Stimulated activated CD8-positive, alpha-beta memory T cell treated with anti-CD3 and anti-CD28 coated beads, Interleukin-12 subunit alpha, Interleukin-12 subunit beta, amount 100 ng/mL, for 24 hours (primary cell): ENCODE data around the gene RERE.
"Not testable (repeated sequence)": the region's sequence is repeated elsewhere in the genome, so short reads cannot be mapped to it uniquely, and the experiment has no call there.

Experiments used
- DNase-seq: peaks from one replicate; pipeline ENCODE4 v3.0.0-alpha.2; 2020; ENCODE audit errors: extremely low read depth

Gene RERE

GRCh38 chr1:8604041-8604945 lies 213.1 kb downstream of the RERE start:
- no peak for DNase-seq

- no peak for DNase-seq
These were observed 214.2 kb downstream of the RERE start for GRCh38 chr1:8603220-8603616.

GRCh38 chr1:8602471-8603219 lies 214.8 kb downstream of the RERE start:
- no peak for DNase-seq

- DNase-seq: no peak
These were observed 217.1 kb downstream of the RERE start for GRCh38 chr1:8600336-8600735.

GRCh38 chr1:8599646-8600212 lies 217.7 kb downstream of the RERE start:
- DNase-seq: no peak

GRCh38 chr1:8598783-8599182 lies 218.7 kb downstream of the RERE start:
- no peak for DNase-seq

DNA sequence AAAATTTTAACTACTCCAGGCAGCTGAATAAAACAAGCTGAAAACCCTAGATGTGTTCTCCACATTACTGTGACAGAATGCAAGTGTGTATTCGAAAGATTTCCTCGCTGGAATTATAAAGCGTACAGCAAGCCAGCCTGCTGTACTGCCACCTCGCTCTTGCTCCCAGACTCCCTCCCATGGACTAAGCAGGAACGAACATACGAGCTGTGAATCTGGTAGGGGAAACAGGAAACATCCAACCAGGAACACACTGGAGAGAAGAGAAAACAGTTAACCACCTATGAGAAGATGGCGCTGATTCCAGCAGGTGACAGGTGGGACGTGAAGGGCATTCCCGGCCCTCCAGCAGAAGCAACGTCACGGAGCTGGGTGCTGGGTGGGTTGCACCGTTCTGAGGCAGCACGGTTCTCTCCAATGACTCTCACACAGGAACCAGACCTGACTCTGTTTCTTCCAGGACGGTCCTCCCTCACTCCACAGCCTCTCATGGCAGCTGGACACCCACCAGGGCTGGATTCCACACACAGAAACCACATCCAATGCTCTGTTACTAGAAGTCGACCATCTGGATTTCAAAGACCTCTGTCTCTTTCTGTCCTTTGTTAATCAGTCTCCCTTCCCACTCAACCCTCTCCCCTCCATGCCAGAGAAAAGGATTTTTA lies 219.2 kb downstream of the RERE start:
- DNase-seq: no peak

DNA sequence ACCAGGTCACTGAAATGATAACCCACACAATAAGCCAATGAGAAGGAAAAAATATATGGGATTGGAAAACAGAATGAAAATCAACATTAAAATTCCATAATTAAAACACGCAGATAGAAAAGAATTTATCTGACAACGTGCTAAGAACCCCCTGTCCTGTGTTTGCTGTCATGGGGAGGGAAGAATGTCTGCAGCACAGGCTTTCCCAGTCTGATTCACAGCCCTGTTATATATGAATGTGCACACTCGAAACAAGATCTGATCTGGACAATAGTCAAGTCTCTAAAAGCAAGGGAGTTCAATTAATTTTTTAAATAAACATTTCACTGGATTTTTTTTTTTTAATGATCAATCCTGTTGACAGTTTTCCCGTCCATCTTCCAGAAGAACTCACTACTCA lies 220.0 kb downstream of the RERE start:
- DNase-seq: no peak

GRCh38 chr1:8595941-8596340 lies 221.5 kb downstream of the RERE start:
- DNase-seq: no peak

GRCh38 chr1:8595332-8595731 lies 222.1 kb downstream of the RERE start:
- DNase-seq: no peak

DNA sequence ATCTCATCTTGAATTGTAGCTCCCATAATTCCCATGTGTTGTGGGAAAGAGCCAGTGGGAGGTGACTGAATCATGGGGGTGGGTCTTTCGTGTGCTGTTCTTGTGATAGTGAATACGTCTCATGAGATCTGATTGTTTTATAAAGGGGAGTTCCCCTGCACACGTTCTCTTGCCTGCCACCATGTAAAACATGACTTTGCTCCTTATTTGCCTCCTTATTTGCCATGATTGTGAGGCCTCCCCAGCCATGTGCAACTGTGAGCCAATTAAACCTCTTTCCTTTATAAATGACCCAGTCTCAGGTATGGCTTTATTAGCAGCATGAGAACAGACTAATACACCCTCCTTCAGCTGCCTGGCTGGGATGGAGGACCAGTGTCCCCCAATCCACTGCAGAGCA lies 224.1 kb downstream of the RERE start:
- not testable (repeated sequence) for DNase-seq

DNA sequence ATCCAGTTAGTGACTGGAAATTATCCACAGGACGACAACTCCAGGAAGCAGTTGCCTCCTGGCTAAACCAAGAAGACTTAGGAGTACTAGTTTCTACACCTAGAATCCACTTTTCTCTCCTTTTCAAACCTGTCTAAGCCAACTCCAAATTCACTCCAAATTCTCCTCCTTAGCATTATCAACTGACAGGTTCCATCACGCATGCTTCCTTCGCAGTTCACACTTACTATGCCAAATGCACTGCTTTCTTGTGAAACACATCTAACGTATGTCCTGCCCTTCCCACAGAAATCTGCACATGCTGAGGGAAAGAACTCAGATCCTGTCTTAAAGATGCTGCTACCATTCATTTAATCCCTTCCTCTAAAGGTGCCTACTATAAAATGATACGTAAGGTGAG lies 225.9 kb downstream of the RERE start:
- DNase-seq: no peak

- DNase-seq: no peak
These were observed 226.6 kb downstream of the RERE start for GRCh38 chr1:8590721-8591351.

DNA sequence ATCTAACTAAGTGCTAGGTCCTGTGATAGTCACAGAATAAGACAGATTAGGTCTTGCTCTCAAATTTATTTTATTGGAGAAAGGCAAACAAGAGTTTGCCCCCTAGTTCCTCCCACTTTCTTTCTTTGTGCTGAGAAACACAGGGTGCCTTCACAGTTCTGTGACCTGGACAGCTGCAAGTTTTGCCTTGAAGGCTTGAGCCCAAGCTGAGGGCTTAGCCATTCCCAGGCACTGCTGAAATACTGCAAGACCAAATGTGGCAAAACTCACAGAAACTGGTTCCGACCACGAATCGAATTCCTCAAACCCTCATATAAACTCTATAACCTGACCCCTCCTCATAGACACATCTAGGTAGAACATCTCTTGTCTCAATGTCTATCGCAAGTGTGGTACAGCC lies 227.9 kb downstream of the RERE start:
- DNase-seq: no peak

DNA sequence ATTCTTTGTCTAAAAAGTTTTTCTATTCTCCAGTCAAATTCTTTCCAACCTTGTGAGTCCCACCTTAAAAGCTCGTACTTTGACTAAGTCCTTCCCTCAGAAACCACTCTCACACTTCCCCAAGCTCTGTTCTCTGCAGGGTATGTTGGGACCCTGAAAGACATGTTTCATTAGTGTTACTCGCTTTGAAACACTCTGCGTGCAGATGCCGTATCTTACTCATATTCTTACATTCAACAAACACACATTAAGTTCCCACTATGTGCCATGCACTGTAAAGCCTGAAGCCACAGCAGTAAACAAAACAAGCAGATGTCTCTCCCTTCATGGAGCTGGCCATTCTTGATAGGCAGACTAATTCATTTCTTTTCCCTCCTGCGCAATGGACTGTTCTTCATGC lies 229.7 kb downstream of the RERE start:
- no peak for DNase-seq

- no peak for DNase-seq
These were observed 231.0 kb downstream of the RERE start for GRCh38 chr1:8586438-8586837.

DNA sequence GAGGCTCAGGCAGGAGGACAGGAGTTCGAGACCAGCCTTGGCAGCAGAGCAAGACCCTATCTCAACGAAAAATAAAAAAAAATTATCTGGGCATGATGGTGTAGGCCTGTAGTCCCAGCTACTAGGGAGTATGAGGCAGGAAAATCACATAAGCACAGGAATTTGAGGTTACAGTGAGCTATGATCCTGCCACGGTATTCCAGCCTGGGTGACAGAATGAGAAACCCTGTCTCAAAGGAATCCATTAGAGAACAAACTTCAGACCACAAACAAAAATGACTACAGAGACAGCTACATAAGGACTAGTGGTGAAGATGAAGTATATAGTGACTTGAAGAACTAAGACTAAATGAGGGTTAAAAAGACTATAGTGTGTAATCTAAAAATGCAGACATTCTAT lies 233.1 kb downstream of the RERE start:
- DNase-seq: no peak

GRCh38 chr1:8583031-8583430 lies 234.4 kb downstream of the RERE start:
- no peak for DNase-seq

GRCh38 chr1:8580566-8580965 lies 236.9 kb downstream of the RERE start:
- DNase-seq: no peak

- no peak for DNase-seq
These were observed 238.5 kb downstream of the RERE start for GRCh38 chr1:8578936-8579335.

DNA sequence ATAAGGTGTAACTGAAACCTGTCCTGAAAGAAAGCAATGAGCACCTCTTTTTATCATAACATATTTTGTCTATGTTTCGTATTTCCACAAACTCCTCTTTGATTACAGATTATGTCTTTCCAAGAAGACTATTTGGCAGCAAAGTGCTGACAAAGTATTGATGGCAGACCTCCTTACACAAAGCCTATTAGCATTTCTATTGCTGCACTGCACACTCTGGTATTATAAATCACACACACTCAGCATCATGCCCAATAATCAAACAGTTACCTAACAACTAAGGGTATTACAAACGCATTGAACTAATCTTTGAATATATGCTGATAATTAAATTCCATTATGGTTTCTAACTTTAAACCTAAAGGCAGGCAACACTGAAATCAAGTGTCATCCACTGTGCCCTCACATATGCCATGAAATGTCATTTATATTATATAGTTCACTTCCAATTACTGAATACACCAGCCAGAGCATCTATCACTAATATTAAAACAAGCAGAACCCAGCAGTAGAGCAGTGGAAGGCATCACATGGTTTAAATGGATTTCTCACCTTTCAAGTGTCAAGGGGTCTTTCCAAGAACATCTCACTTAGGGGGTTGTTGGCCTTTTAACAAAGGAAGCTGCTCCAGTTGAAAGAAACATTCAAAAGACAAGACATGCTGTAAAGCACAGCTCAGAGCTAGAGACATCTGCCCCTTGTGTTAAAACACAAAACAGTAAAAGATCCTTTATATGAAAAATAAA lies 239.1 kb downstream of the RERE start:
- DNase-seq: no peak
